MM.1S (cell line): Measurements from ENCODE around the gene CDKL5.

Source experiments
- EZH2 ChIP-seq: fragments of 300-600 bp; sonication (generic); optimal IDR thresholded peaks from 2 replicates; pipeline ENCODE3; 2017; ENCODE audit warnings: low read depth, mild to moderate bottlenecking, antibody characterized with exemption, low read length, mixed read lengths
- EZH2phosphoT487 ChIP-seq: fragments of 300-600 bp; sonication (generic); IDR thresholded peaks from 2 replicates; pipeline ENCODE4 v1.6.1; 2018; ENCODE audit warnings: antibody characterized with exemption, low read length
- TF ChIP-seq, protein P1 (sequence below): fragments of 300-600 bp; sonication (generic); IDR thresholded peaks from 2 replicates; pipeline ENCODE4 v1.5.1; 2016; ENCODE audit warnings: antibody characterized with exemption, low read length, mixed read lengths

DNA sequence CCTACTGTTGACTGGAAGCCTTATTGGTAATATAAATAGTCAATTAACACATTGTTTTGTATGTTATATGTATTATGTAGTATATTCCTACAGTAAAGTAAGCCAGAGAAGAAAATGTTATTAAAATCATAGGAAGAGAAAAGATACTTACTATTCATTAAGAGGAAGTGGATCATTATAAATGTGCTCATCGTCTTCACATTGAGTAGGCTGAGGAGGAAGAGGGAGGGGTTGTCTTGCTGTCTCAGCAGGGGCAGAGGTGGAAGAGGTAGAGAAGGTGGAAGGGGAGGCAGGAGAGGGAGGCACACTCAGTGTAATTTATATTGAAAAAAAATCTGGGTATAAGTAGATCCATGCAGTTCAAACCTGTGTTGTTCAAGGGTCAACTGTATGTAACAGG lies 10.6 kb downstream of the CDKL5 start:
- TF ChIP-seq, protein P1, sequence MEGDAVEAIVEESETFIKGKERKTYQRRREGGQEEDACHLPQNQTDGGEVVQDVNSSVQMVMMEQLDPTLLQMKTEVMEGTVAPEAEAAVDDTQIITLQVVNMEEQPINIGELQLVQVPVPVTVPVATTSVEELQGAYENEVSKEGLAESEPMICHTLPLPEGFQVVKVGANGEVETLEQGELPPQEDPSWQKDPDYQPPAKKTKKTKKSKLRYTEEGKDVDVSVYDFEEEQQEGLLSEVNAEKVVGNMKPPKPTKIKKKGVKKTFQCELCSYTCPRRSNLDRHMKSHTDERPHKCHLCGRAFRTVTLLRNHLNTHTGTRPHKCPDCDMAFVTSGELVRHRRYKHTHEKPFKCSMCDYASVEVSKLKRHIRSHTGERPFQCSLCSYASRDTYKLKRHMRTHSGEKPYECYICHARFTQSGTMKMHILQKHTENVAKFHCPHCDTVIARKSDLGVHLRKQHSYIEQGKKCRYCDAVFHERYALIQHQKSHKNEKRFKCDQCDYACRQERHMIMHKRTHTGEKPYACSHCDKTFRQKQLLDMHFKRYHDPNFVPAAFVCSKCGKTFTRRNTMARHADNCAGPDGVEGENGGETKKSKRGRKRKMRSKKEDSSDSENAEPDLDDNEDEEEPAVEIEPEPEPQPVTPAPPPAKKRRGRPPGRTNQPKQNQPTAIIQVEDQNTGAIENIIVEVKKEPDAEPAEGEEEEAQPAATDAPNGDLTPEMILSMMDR: no peak
- TF ChIP-seq EZH2phosphoT487 (no peak), EZH2 (no peak)
